Measurements from ENCODE around the gene ZBTB20. TPM values are rescaled to one million over a fixed set of nuclear protein-coding genes. Genes with fewer than 3 reads are reported as not detected.

ZBTB20 gene
- total RNA-seq, 1 donor from 2014 or later = 91.2 TPM

GRCh38 chr3:114659109-114660061, 487.7 kb downstream of the ZBTB20 start:
- DNase-seq = no peak
- TF ChIP-seq, protein P1, sequence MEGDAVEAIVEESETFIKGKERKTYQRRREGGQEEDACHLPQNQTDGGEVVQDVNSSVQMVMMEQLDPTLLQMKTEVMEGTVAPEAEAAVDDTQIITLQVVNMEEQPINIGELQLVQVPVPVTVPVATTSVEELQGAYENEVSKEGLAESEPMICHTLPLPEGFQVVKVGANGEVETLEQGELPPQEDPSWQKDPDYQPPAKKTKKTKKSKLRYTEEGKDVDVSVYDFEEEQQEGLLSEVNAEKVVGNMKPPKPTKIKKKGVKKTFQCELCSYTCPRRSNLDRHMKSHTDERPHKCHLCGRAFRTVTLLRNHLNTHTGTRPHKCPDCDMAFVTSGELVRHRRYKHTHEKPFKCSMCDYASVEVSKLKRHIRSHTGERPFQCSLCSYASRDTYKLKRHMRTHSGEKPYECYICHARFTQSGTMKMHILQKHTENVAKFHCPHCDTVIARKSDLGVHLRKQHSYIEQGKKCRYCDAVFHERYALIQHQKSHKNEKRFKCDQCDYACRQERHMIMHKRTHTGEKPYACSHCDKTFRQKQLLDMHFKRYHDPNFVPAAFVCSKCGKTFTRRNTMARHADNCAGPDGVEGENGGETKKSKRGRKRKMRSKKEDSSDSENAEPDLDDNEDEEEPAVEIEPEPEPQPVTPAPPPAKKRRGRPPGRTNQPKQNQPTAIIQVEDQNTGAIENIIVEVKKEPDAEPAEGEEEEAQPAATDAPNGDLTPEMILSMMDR (IDR thresholded peaks at IDR 0.05) = no peak
- Mint-ChIP-seq H3K9me3 (peaks cover under 1% of the 10 kb centered on the region), H3K36me3 (ENCODE audit: low read depth) (peaks cover 15% of the 10 kb centered on the region), H3K4me1 (peaks cover 13% of the 10 kb centered on the region), H3K27ac (peak overlapping the region; percentile 41), H3K4me3 (no peak overlapping the region), H3K27me3 (no peaks in the 10 kb centered on the region)
- ATAC-seq (ENCODE audit: low read depth) = peak; percentile 34
- CTCF ChIA-PET = interaction anchor here (0.6 kb wide), 1 partner anchor 359 kb away, joined by 3 read pairs; no protein-coding TSS in a partner anchor
- POLR2A ChIA-PET = no interaction called here
- intact Hi-C loops (cut with micrococcal nuclease) = no loop called here

GRCh38 chr3:114651555-114651954, 495.5 kb downstream of the ZBTB20 start:
- Mint-ChIP-seq H3K4me1 (peaks cover 4% of the 10 kb centered on the region), H3K4me3 (no peak overlapping the region), H3K36me3 (ENCODE audit: low read depth) (no peaks in the 10 kb centered on the region), H3K27me3 (no peaks in the 10 kb centered on the region), H3K9me3 (no peaks in the 10 kb centered on the region), H3K27ac (no peak overlapping the region)
- intact Hi-C loops (cut with micrococcal nuclease) = no loop called here
- TF ChIP-seq, protein P1 (IDR thresholded peaks at IDR 0.05) = no peak
- ChIA-PET CTCF (no interaction called here), POLR2A (interaction anchor here (0.7 kb wide), 1 partner anchor 113 kb away, joined by 8 read pairs; no protein-coding TSS in a partner anchor)
- DNase-seq (no peak), ATAC-seq (ENCODE audit: low read depth) (no peak)

DNA sequence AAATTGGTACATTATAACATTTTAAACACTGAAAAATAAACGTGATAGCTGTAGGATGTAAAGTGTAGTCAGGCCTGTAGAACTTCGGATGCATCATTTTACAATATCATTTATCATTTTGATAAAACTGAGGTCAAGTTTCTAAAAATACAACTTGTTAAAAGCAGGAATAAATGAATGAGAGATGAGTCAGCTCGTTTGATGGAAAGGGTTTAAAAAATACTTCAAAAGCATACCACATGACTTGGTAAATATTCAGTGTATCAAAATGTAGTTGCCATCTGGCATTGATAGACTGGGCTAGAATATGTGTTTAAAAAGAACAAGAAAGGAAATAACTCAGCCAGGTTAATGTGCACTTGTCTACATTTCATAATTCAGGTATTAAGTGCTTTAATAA, 496.3 kb downstream of the ZBTB20 start:
- intact Hi-C loops (cut with micrococcal nuclease) = no loop called here
- H3K9me3 Mint-ChIP-seq = no peaks in the 10 kb centered on the region
- ChIA-PET POLR2A (interaction anchor here (0.7 kb wide), 1 partner anchor 113 kb away, joined by 8 read pairs; no protein-coding TSS in a partner anchor), CTCF (no interaction called here)
- peaks cover 4% of the 10 kb centered on the region for H3K4me1 Mint-ChIP-seq
- H3K27ac Mint-ChIP-seq = no peak overlapping the region
- DNase-seq = no peak
- no peaks in the 10 kb centered on the region for H3K27me3 Mint-ChIP-seq
- TF ChIP-seq, protein P1 (IDR thresholded peaks at IDR 0.05) = no peak
- ATAC-seq (ENCODE audit: low read depth) = no peak
- no peaks in the 10 kb centered on the region for H3K36me3 Mint-ChIP-seq (ENCODE audit: low read depth)
- no peak overlapping the region for H3K4me3 Mint-ChIP-seq

GRCh38 chr3:114649331-114649730, 497.8 kb downstream of the ZBTB20 start:
- H3K4me3 Mint-ChIP-seq = no peak overlapping the region
- ChIA-PET CTCF (no interaction called here), POLR2A (interaction anchor here (0.6 kb wide), 1 partner anchor 953 kb away, joined by 4 read pairs; the partner anchor contains the start of gene USF3)
- H3K9me3 Mint-ChIP-seq = no peaks in the 10 kb centered on the region
- DNase-seq (no peak), ATAC-seq (ENCODE audit: low read depth) (peak; percentile 28)
- TF ChIP-seq, protein P1 (IDR thresholded peaks at IDR 0.05) = no peak
- no peaks in the 10 kb centered on the region for H3K36me3 Mint-ChIP-seq (ENCODE audit: low read depth)
- no peaks in the 10 kb centered on the region for H3K27me3 Mint-ChIP-seq
- no peak overlapping the region for H3K27ac Mint-ChIP-seq
- peaks cover 4% of the 10 kb centered on the region for H3K4me1 Mint-ChIP-seq
- intact Hi-C loops (cut with micrococcal nuclease) = no loop called here

DNA sequence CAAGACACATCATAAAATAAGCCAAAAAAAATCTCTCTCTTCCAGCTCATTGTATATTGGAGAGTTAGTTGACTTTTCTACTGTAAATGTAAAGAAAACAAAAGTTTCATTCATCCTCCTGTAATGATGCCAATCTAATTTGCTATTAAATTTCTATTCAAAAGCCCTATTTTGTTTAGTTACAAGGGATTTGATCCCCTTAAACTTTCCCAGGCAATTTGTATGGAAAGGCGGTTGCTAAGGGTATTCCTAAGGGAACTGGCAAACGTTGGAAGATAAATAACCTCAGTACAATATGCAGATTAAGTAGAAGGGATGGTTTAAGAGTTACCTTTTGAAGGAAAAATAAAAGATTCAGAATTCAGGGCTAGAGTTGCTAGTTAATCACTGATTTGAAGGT, 500.6 kb downstream of the ZBTB20 start:
- no peak for DNase-seq
- TF ChIP-seq, protein P1 (IDR thresholded peaks at IDR 0.05) = no peak
- H3K4me3 Mint-ChIP-seq = no peak overlapping the region
- no peak overlapping the region for H3K27ac Mint-ChIP-seq
- intact Hi-C loops (cut with micrococcal nuclease) = no loop called here
- ATAC-seq (ENCODE audit: low read depth) = no peak
- H3K36me3 Mint-ChIP-seq (ENCODE audit: low read depth) = peaks cover 9% of the 10 kb centered on the region
- H3K4me1 Mint-ChIP-seq = peaks cover 4% of the 10 kb centered on the region
- H3K27me3 Mint-ChIP-seq = no peaks in the 10 kb centered on the region
- H3K9me3 Mint-ChIP-seq = no peaks in the 10 kb centered on the region
- ChIA-PET POLR2A (no interaction called here), CTCF (no interaction called here)
